ENCODE results near the gene MYO5A. TPM values are rescaled to one million over a fixed set of nuclear protein-coding genes. Genes with fewer than 3 reads are reported as not detected.

MYO5A gene
- total RNA-seq, 1 experiment from 2014 or later, result 61.1 TPM

DNA sequence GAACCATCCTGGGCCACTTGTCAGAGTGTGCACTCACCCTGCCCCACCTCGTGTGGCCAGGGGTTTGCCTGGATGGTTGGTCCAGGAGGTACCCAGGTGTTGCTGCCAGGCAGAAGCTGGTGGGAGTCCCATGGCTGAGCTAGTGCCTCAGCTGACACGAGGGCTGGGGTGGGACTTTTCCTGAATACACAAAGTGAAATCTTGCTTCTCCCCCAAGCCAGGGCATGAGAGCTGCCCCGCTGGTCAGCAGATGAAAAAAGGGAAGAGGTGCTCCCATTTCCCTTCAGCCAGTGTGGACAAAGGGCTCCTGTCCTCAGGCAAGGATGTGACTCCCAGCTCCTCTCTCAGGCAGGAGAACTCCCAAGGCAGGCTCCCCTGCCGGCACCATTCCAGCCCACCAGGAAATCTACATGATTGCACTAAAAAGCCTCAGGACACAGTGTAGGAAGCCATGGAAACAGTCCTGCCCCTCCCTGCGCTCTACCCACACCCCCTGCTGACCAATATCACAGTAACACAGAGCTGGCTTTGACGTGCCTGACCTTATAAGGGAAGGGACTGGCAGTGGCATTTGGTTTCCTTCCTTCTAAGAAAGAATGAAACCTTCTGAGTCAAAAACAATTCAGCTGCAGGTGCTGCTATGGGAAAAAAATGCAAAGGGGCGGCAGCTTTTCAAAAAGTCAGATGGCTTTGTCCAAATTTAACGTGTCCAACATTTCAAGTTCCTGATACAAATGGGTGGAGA is 267.0 kb downstream of the MYO5A start:
- DNase-seq (ENCODE audit: low read depth, low spot score) (no peak), ATAC-seq (no peak)
- ChIA-PET CTCF (no interaction called here), POLR2A (interaction anchor here (0.6 kb wide), 1 partner anchor 38 kb away, joined by 4 read pairs; no protein-coding TSS in a partner anchor)
- intact Hi-C loops (cut with micrococcal nuclease; ENCODE audit: unreplicated experiment) (no loop called here), in situ Hi-C loops (cut with HindIII; ENCODE audit: low pct_unique_long_range_greater_than_20kb, low sequenced_read_pairs) (no loop called here)
- H3K27me3 ChIP-seq (ENCODE audit: control insufficient read depth, insufficient read depth, low read length), result no peaks in the 10 kb centered on the region
- H3K9me3 ChIP-seq (ENCODE audit: control insufficient read depth, insufficient read depth, low read depth, low read length), result no peaks in the 10 kb centered on the region
- no TSS peak for BruUV-seq (replicated peaks)
- H3K4me3 ChIP-seq (ENCODE audit: low read depth in 2 of 2, low read length in 2 of 2), result no peak overlapping the region
- H3K4me1 ChIP-seq (ENCODE audit: control insufficient read depth, insufficient read depth, low read length), result no peaks in the 10 kb centered on the region
- TF ChIP-seq, protein P1, sequence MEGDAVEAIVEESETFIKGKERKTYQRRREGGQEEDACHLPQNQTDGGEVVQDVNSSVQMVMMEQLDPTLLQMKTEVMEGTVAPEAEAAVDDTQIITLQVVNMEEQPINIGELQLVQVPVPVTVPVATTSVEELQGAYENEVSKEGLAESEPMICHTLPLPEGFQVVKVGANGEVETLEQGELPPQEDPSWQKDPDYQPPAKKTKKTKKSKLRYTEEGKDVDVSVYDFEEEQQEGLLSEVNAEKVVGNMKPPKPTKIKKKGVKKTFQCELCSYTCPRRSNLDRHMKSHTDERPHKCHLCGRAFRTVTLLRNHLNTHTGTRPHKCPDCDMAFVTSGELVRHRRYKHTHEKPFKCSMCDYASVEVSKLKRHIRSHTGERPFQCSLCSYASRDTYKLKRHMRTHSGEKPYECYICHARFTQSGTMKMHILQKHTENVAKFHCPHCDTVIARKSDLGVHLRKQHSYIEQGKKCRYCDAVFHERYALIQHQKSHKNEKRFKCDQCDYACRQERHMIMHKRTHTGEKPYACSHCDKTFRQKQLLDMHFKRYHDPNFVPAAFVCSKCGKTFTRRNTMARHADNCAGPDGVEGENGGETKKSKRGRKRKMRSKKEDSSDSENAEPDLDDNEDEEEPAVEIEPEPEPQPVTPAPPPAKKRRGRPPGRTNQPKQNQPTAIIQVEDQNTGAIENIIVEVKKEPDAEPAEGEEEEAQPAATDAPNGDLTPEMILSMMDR (IDR thresholded peaks at IDR 0.05), result no peak
- TF ChIP-seq TCF7L2 (IDR thresholded peaks at IDR 0.05; ENCODE audit: low read depth, low read length) (no peak), SIN3A (IDR thresholded peaks at IDR 0.05; ENCODE audit: borderline replicate concordance, insufficient read depth, low read depth, low read length) (no peak), POLR2AphosphoS5 (IDR thresholded peaks at IDR 0.05; ENCODE audit: low read depth, low read length) (no peak)
- TF ChIP-seq, protein P2, sequence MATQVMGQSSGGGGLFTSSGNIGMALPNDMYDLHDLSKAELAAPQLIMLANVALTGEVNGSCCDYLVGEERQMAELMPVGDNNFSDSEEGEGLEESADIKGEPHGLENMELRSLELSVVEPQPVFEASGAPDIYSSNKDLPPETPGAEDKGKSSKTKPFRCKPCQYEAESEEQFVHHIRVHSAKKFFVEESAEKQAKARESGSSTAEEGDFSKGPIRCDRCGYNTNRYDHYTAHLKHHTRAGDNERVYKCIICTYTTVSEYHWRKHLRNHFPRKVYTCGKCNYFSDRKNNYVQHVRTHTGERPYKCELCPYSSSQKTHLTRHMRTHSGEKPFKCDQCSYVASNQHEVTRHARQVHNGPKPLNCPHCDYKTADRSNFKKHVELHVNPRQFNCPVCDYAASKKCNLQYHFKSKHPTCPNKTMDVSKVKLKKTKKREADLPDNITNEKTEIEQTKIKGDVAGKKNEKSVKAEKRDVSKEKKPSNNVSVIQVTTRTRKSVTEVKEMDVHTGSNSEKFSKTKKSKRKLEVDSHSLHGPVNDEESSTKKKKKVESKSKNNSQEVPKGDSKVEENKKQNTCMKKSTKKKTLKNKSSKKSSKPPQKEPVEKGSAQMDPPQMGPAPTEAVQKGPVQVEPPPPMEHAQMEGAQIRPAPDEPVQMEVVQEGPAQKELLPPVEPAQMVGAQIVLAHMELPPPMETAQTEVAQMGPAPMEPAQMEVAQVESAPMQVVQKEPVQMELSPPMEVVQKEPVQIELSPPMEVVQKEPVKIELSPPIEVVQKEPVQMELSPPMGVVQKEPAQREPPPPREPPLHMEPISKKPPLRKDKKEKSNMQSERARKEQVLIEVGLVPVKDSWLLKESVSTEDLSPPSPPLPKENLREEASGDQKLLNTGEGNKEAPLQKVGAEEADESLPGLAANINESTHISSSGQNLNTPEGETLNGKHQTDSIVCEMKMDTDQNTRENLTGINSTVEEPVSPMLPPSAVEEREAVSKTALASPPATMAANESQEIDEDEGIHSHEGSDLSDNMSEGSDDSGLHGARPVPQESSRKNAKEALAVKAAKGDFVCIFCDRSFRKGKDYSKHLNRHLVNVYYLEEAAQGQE (IDR thresholded peaks at IDR 0.05; ENCODE audit: insufficient read depth in 1 of 2, low read depth in 2 of 2, low read length in 1 of 2), result no peak
- H3K36me3 ChIP-seq (ENCODE audit: control insufficient read depth, insufficient read depth, low read length), result no peaks in the 10 kb centered on the region
- H3K27ac ChIP-seq (ENCODE audit: low read length), result no peak overlapping the region

DNA sequence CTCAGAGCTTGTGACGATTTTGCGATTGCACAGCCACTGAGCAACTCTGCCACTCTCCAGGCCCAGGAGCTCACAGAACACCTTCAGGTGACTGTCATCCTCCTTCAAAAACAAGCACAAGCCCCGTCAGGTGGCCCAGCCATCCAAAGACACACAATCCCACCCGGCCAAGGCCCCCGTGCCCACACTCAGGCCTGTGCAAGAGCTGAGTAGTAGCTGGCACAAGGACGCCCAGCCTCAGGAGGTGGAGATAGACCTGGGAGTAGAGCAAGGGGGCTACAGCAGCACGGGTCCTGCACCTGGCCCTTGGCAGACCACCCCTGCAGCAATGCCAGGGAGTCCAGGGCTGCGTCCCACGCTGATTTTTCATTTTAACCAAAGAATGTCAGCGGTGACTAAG is 267.7 kb downstream of the MYO5A start:
- Histone ChIP-seq H3K4me3 (ENCODE audit: low read depth in 2 of 2, low read length in 2 of 2) (no peak overlapping the region), H3K27me3 (ENCODE audit: control insufficient read depth, insufficient read depth, low read length) (no peaks in the 10 kb centered on the region), H3K9me3 (ENCODE audit: control insufficient read depth, insufficient read depth, low read depth, low read length) (no peaks in the 10 kb centered on the region), H3K36me3 (ENCODE audit: control insufficient read depth, insufficient read depth, low read length) (no peaks in the 10 kb centered on the region), H3K4me1 (ENCODE audit: control insufficient read depth, insufficient read depth, low read length) (no peaks in the 10 kb centered on the region), H3K27ac (ENCODE audit: low read length) (no peak overlapping the region)
- BruUV-seq (replicated peaks), result no TSS peak
- ChIA-PET POLR2A (interaction anchor here (0.6 kb wide), 1 partner anchor 39 kb away, joined by 4 read pairs; no protein-coding TSS in a partner anchor), CTCF (interaction anchor here (0.6 kb wide), 1 partner anchor 71 kb away, joined by 3 read pairs; no protein-coding TSS in a partner anchor)
- in situ Hi-C loops (cut with HindIII; ENCODE audit: low pct_unique_long_range_greater_than_20kb, low sequenced_read_pairs), result no loop called here
- TF ChIP-seq, protein P1 (IDR thresholded peaks at IDR 0.05), result no peak
- TF ChIP-seq TCF7L2 (IDR thresholded peaks at IDR 0.05; ENCODE audit: low read depth, low read length) (no peak), POLR2AphosphoS5 (IDR thresholded peaks at IDR 0.05; ENCODE audit: low read depth, low read length) (no peak), SIN3A (IDR thresholded peaks at IDR 0.05; ENCODE audit: borderline replicate concordance, insufficient read depth, low read depth, low read length) (no peak)
- TF ChIP-seq, protein P2 (IDR thresholded peaks at IDR 0.05; ENCODE audit: insufficient read depth in 1 of 2, low read depth in 2 of 2, low read length in 1 of 2), result no peak
- DNase-seq (ENCODE audit: low read depth, low spot score) (no peak), ATAC-seq (no peak)
- intact Hi-C loops (cut with micrococcal nuclease; ENCODE audit: unreplicated experiment), result no loop called here
